ENCODE data around the gene CHIC2. TPM values are rescaled to one million over a fixed set of nuclear protein-coding genes. Genes with fewer than 3 reads are reported as not detected.

Gene CHIC2
- total RNA-seq, 1 donor from 2014 or later: 23.6 TPM

DNA sequence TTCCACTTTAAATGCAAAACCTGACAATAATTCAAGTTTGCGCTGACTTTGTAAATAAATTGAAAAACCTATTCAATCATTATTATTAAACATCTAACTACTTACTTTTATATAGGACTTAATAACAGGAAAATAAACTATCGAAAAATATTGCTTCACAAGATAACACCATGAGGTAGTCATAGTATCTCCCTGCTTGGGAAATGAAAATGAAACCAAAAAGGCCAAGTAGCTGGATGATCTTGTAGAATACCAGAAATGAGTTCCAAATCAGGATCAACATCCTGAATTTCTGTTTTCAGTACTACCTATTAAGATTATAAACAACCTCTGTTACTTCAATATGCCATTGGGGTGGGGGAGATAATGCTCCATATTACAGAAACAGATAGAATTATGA is 58.9 kb downstream of the CHIC2 start:
- no peak for DNase-seq (ENCODE audit: low spot score)

- no peak for DNase-seq (ENCODE audit: low spot score)
Observed at GRCh38 chr4:54004463-54004862, 59.9 kb downstream of the CHIC2 start.

- no peak for DNase-seq (ENCODE audit: low spot score)
Observed at GRCh38 chr4:54001668-54002365, 62.6 kb downstream of the CHIC2 start.

DNA sequence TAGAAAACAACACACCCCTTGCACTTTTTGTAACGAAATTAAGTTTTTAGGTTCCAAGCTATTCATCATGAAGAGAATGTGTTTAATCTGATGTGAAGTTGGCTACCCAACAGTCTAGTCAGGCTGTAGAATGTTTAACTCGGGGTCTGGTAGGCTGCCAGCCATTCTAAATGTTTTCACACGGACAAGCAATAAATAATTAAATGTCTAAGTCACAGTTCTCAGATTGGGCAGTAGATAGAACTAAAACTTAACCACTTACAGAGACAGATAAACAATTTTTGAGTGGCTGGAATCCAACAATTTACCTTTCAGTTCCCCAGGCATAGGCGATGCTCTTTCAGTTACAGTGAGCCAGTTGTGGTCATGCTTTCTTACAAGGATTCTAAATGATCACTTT is 66.5 kb downstream of the CHIC2 start:
- DNase-seq (ENCODE audit: low spot score): peak; percentile 51

- no peak for DNase-seq (ENCODE audit: low spot score)
Observed at GRCh38 chr4:53994382-53995102, 69.9 kb downstream of the CHIC2 start.

GRCh38 chr4:53992785-53993184 is 71.6 kb downstream of the CHIC2 start:
- DNase-seq (ENCODE audit: low spot score): no peak

DNA sequence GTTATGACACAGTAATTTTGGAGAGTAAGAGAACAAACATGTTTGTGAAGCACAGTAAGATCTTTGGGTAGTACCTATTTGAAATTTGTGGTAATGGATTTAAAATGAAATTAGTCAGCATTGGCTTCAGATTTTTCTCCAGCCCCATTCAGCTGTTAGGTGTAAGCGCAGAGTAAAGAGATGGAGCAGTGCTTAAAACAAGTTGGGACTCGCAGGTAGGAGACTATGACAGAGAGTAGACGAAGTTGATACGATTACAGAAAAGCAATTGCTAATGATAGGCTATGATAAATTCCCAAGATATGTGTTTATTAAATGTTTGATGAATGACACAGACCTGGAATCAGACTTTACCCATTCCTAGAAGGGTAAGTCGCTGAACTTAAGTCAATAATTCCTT is 72.6 kb downstream of the CHIC2 start:
- DNase-seq (ENCODE audit: low spot score): no peak

- no peak for DNase-seq (ENCODE audit: low spot score)
Observed at GRCh38 chr4:53990641-53991040, 73.8 kb downstream of the CHIC2 start.

DNA sequence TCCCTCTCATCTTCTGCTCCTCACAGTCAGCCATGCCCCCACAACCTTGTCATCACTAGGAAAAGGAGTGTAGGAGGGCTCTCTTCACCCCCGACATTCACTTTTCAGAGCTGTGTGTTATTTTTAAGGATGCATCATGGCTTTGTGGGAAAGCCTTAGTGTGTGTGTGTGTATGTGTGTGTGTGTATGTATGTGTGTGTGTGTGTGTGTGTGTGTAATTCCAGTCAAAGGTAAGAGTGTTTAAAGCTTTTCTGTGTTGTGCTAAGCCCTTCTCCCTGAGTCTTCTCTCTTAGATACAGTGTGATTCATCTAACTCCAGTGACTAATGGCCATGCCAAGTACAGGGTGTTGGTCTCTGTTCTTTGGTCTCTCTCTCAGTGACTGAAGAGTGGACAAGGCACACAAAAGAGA is 76.6 kb downstream of the CHIC2 start:
- DNase-seq (ENCODE audit: low spot score): peak; percentile 14

DNA sequence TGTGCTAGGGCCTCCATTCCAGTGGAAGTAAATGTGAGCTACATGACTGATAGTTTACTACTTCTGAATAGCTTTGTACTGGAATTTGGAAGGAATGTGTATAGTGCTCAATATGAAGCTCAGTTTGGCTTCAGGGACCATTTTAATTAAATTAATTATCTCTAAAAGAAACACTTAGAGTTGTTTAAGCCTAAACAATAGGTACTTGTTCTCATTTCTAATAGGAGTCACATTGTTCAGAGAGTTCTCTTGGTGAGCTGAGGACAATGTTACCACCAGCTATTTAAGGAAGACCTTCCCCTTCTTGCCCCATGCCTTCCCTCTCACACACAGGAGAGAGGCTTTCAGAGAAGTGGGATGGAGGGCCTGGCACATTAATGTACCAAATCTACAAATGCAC is 78.3 kb downstream of the CHIC2 start:
- no peak for DNase-seq (ENCODE audit: low spot score)

DNA sequence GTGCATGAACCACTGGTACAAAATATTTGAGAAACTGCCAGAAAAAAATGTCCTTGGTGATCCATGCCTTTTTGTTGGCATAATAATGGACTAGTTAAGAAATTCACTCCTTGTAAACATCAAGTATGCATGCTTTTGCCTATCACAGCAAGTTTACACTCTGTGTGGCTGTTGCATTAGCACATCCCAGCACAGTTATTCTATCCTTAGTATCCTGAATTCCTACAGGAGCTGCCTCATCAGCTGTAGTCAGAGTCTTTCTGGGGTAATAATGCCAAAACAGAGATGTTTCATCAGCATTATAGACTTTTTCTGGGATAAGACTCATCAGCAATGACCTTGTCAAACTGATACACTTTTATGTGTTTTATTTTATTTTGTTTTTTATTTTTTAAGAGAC is 82.8 kb downstream of the CHIC2 start:
- DNase-seq (ENCODE audit: low spot score): no peak

GRCh38 chr4:53981066-53981465 is 83.3 kb downstream of the CHIC2 start:
- no peak for DNase-seq (ENCODE audit: low spot score)

GRCh38 chr4:53974561-53974960 is 89.8 kb downstream of the CHIC2 start:
- DNase-seq (ENCODE audit: low spot score): no peak

GRCh38 chr4:53967986-53968385 is 96.4 kb downstream of the CHIC2 start:
- no peak for DNase-seq (ENCODE audit: low spot score)

- DNase-seq (ENCODE audit: low spot score): no peak
Observed at GRCh38 chr4:53963781-53964180, 100.6 kb downstream of the CHIC2 start.

- no peak for DNase-seq (ENCODE audit: low spot score)
Observed at GRCh38 chr4:53963336-53963735, 101.1 kb downstream of the CHIC2 start.

GRCh38 chr4:53962516-53963225 is 101.7 kb downstream of the CHIC2 start:
- no peak for DNase-seq (ENCODE audit: low spot score)

GRCh38 chr4:53961351-53961750 is 103.1 kb downstream of the CHIC2 start:
- DNase-seq (ENCODE audit: low spot score): no peak

GRCh38 chr4:53960843-53961242 is 103.6 kb downstream of the CHIC2 start:
- DNase-seq (ENCODE audit: low spot score): no peak
